Mesodermal cell (in vitro differentiated cells): ENCODE data around the gene VWF.

Source experiments
- H3K27ac ChIP-seq: 2 replicates; pipeline ENCODE4 v1.7.0; 2013; ENCODE audit warnings: mild to moderate bottlenecking, low read depth, low read length, moderate library complexity; ENCODE audit not compliant: severe bottlenecking
- H3K36me3 ChIP-seq: 2 replicates; pipeline ENCODE4 v1.7.1; 2013; ENCODE audit warnings: mild to moderate bottlenecking, low read length, moderate library complexity; ENCODE audit not compliant: control insufficient read depth, insufficient read depth
- H3K4me1 ChIP-seq: one replicate; pipeline ENCODE4 v1.7.1; 2013; ENCODE audit warnings: mild to moderate bottlenecking, low read length; ENCODE audit not compliant: insufficient read depth, control insufficient read depth, poor library complexity, severe bottlenecking
- H3K4me3 ChIP-seq: 2 replicates; pipeline ENCODE4 v1.7.0; 2013; ENCODE audit warnings: low read length, control low read depth, mild to moderate bottlenecking; ENCODE audit not compliant: insufficient read depth, poor library complexity, severe bottlenecking; ENCODE audit errors: extremely low read depth
- H3K9me3 ChIP-seq: 2 replicates; pipeline ENCODE4 v1.7.1; 2013; ENCODE audit warnings: mild to moderate bottlenecking, low read length, moderate library complexity; ENCODE audit not compliant: control insufficient read depth
- WGBS, 2 experiments: methylation state at CpG; one replicate each; pipeline ENCODE4 v1.1.5; 2013; ENCODE audit warnings: missing lambda C conversion rate in 2 of 2; ENCODE audit not compliant: insufficient coverage in 2 of 2; 5-methylcytosine and 5-hydroxymethylcytosine counted together

Gene VWF

GRCh38 chr12:6077692-6078083 is 46.8 kb downstream of the VWF start:
- peaks cover 8% of the 10 kb centered on the region for H3K4me1 ChIP-seq
- 83 to 100% methylated on average over 2 to 6 of the region's 6 CpGs for WGBS, 2 experiments
- no peak overlapping the region for H3K4me3 ChIP-seq
- H3K36me3 ChIP-seq, result no peaks in the 10 kb centered on the region
- no peak overlapping the region for H3K27ac ChIP-seq
- H3K9me3 ChIP-seq, result no peaks in the 10 kb centered on the region

GRCh38 chr12:6076776-6077691 is 47.4 kb downstream of the VWF start:
- Histone ChIP-seq H3K27ac (no peak overlapping the region), H3K9me3 (no peaks in the 10 kb centered on the region), H3K36me3 (no peaks in the 10 kb centered on the region), H3K4me1 (peaks cover 8% of the 10 kb centered on the region), H3K4me3 (no peak overlapping the region)
- 94 to 96% methylated on average over 28 of the region's 28 CpGs for WGBS, 2 experiments

GRCh38 chr12:6076346-6076745 is 48.1 kb downstream of the VWF start:
- Histone ChIP-seq H3K27ac (no peak overlapping the region), H3K4me3 (no peak overlapping the region), H3K4me1 (peaks cover 8% of the 10 kb centered on the region), H3K36me3 (no peaks in the 10 kb centered on the region), H3K9me3 (no peaks in the 10 kb centered on the region)
- WGBS, 2 experiments, result 90 to 93% methylated on average over 2 to 3 of the region's 4 CpGs

GRCh38 chr12:6074979-6075585 is 49.4 kb downstream of the VWF start:
- 70% methylated on average over 19 to 28 of the region's 31 CpGs for WGBS, 2 experiments
- peak overlapping the region; percentile 53 for H3K27ac ChIP-seq
- H3K9me3 ChIP-seq, result no peaks in the 10 kb centered on the region

GRCh38 chr12:6074427-6074826 is 50.0 kb downstream of the VWF start:
- H3K4me1 ChIP-seq, result peaks cover 10% of the 10 kb centered on the region
- WGBS, 2 experiments, result 83 to 86% methylated on average over 2 to 3 of the region's 4 CpGs
- no peaks in the 10 kb centered on the region for H3K9me3 ChIP-seq
- peak overlapping the region; percentile 53 for H3K27ac ChIP-seq
- H3K36me3 ChIP-seq, result no peaks in the 10 kb centered on the region
- H3K4me3 ChIP-seq, result no peak overlapping the region

More at GRCh38 chr12:6074979-6075585, 49.4 kb downstream of the VWF start:
- H3K4me3 ChIP-seq, result no peak overlapping the region
- peaks cover 8% of the 10 kb centered on the region for H3K4me1 ChIP-seq
- H3K36me3 ChIP-seq, result no peaks in the 10 kb centered on the region

- Histone ChIP-seq H3K9me3 (no peaks in the 10 kb centered on the region), H3K4me3 (no peak overlapping the region), H3K36me3 (no peaks in the 10 kb centered on the region), H3K27ac (no peak overlapping the region), H3K4me1 (peaks cover 12% of the 10 kb centered on the region)
- 96 to 98% methylated on average over 5 of the region's 7 CpGs for WGBS, 2 experiments
Observed at GRCh38 chr12:6073426-6073825, 51.0 kb downstream of the VWF start.

GRCh38 chr12:6072302-6072752 is 52.1 kb downstream of the VWF start:
- Histone ChIP-seq H3K27ac (no peak overlapping the region), H3K4me1 (peaks cover 12% of the 10 kb centered on the region), H3K4me3 (no peak overlapping the region), H3K9me3 (no peaks in the 10 kb centered on the region), H3K36me3 (no peaks in the 10 kb centered on the region)
- WGBS, 2 experiments, result 99 to 100% methylated on average over 7 to 10 of the region's 10 CpGs

GRCh38 chr12:6071589-6071988 is 52.9 kb downstream of the VWF start:
- Histone ChIP-seq H3K9me3 (no peaks in the 10 kb centered on the region), H3K4me3 (no peak overlapping the region), H3K27ac (no peak overlapping the region), H3K36me3 (no peaks in the 10 kb centered on the region), H3K4me1 (peaks cover 12% of the 10 kb centered on the region)
- 83 to 100% methylated on average over 1 to 3 of the region's 4 CpGs for WGBS, 2 experiments

GRCh38 chr12:6070472-6071257 is 53.8 kb downstream of the VWF start:
- Histone ChIP-seq H3K4me3 (no peak overlapping the region), H3K9me3 (no peaks in the 10 kb centered on the region), H3K36me3 (no peaks in the 10 kb centered on the region), H3K4me1 (peaks cover 12% of the 10 kb centered on the region), H3K27ac (no peak overlapping the region)
- 91% methylated on average over 10 to 11 of the region's 11 CpGs for WGBS, 2 experiments

GRCh38 chr12:6069437-6070093 is 54.9 kb downstream of the VWF start:
- Histone ChIP-seq H3K9me3 (no peaks in the 10 kb centered on the region), H3K27ac (no peak overlapping the region), H3K4me1 (peaks cover 5% of the 10 kb centered on the region), H3K36me3 (no peaks in the 10 kb centered on the region), H3K4me3 (no peak overlapping the region)
- 89 to 100% methylated on average over 1 to 3 of the region's 8 CpGs for WGBS, 2 experiments
